Daoy (cell line): ENCODE measurements around the gene C20orf204. TPM values are rescaled to one million over a fixed set of nuclear protein-coding genes. Genes with fewer than 3 reads are reported as not detected.
"Not testable (repeated sequence)": the region's sequence is repeated elsewhere in the genome, so short reads cannot be mapped to it uniquely, and the experiment has no call there.

ENCODE experiments used
- DNase-seq: peaks from one replicate; pipeline ENCODE4 v3.0.0-alpha.2; 2015; ENCODE audit warnings: low read depth
- total RNA-seq: library from RNA; depleted of rRNA; stranded (reverse); fragments of >200 nt; shearing (Covaris generic); gene quantifications from 2 replicates; pipeline ENCODE4 v1.2.3, GENCODE V29; 2014; rRNA removed

C20orf204 gene
- total RNA-seq, 1 experiment from 2014 or later = 1.1 TPM

- DNase-seq = peak; percentile 33
Measured at GRCh38 chr20:64082820-64083377, 46.9 kb downstream of the C20orf204 start.

DNA sequence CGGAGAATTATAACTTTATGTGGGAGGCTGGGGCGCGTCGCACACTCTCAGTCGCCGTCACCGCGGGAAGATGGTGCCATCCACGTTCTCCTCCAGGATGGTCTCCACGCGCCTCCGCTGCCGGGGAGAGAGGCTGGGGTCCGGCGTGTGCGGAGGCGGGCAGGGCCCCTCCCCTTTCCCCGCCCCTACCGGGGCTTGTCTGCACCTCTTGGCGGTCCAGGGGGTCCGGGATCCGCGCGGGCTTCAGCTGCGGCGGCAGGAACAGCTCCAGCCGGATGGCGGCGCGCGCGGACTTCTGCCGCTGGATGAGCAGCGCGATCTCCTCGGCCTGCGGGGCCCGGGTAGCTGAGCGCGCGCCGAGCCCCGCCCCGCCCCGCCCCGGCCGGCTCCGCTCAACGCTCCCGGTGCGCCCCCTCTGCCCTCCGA lies 47.4 kb downstream of the C20orf204 start:
- peak; percentile 87 for DNase-seq

DNA sequence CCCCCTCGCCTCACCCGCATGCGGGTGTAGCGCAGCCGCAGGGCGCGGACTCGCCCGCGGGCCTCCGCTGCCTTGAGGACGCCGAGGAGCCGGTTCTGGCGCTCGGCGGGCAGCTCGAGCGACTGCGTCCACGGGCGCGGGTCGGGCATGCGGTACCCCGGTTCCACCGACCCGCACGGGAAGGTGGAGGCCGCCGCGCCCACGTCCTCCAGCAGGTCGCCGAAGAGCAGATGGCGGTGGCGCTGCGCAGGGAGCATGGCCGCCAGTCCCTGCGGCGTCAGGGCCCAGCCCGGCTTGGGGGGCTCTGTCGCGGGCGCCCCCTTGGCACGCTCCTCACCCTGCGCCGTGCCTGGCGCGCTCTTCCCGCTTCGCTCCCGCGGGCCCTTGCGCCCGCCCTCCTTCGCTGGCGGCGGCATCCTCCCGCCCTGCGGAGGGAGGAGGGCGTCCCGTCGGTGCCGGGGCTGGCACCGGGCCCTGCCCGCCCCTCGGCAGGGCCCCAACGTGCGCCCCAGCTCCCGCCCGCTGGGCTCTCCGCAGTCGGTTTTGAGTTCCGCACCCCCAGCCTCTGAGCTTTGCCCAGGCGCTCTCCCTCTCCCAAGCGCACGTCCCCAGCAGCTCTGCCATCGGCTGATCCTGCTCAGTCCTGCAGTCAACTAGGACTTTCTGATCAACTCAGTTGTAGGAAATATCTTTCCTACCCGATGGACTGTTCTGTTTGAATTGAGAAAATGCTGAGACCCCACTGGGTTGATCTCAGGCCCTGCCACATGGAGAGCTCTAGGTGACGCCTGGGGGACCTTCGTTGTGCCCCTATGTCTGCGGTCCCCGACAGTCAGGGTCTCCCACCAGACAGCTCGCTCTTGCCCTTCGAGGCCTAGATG lies 48.1 kb downstream of the C20orf204 start, which contains the start of gene LKAAEAR1:
Gene LKAAEAR1 (minus strand): TSS at position 595 of the 881 bp plus-strand sequence. CDS start 179 bp downstream, at position 416.
- no peak for DNase-seq

- no peak for DNase-seq
Measured at GRCh38 chr20:64084685-64085152, 48.7 kb downstream of the C20orf204 start.

GRCh38 chr20:64086801-64087200 lies 50.8 kb downstream of the C20orf204 start:
- no peak for DNase-seq

GRCh38 chr20:64087226-64087825 lies 51.3 kb downstream of the C20orf204 start:
- not testable (repeated sequence) for DNase-seq

GRCh38 chr20:64088586-64088985 lies 52.6 kb downstream of the C20orf204 start:
- not testable (repeated sequence) for DNase-seq

Other genes starting within 250 kb of the C20orf204 start
- gene ZBTB46, start 204.9 kb upstream of the C20orf204 start, total RNA-seq = 3.4 and 3.5 TPM in 2 replicates
- not detected in 2 replicates for gene ABHD16B, start 174.7 kb upstream of the C20orf204 start, total RNA-seq
- 80.3 and 92.0 TPM in 2 replicates for gene TPD52L2, start 170.9 kb upstream of the C20orf204 start, total RNA-seq
- 34.4 and 40.1 TPM in 2 replicates for gene DNAJC5, start 141.1 kb upstream of the C20orf204 start, total RNA-seq
- 3.1 and 6.3 TPM in 2 replicates for gene UCKL1, start 79.8 kb upstream of the C20orf204 start, total RNA-seq
- 3.9 and 4.5 TPM in 2 replicates for gene ZNF512B, start 66.3 kb upstream of the C20orf204 start, total RNA-seq
- gene SAMD10, start 56.5 kb upstream of the C20orf204 start, total RNA-seq = 0.86 and 1.2 TPM in 2 replicates
- 81.6 and 82.7 TPM in 2 replicates for gene PRPF6, start 55.0 kb upstream of the C20orf204 start, total RNA-seq
- gene SOX18, start 13.5 kb downstream of the C20orf204 start, total RNA-seq = not detected in 2 replicates
- gene TCEA2, start 27.0 kb downstream of the C20orf204 start, total RNA-seq = 21.7 and 26.0 TPM in 2 replicates
- gene RGS19, start 43.3 kb downstream of the C20orf204 start, total RNA-seq = 18.2 and 25.6 TPM in 2 replicates
- gene OPRL1, start 43.9 kb downstream of the C20orf204 start, total RNA-seq = 0.33 and 0.51 TPM in 2 replicates
- 0.95 TPM in 1 of 2 replicates, not detected in the other for gene LKAAEAR1, start 48.2 kb downstream of the C20orf204 start, total RNA-seq
- not detected in 2 replicates for gene NPBWR2, start 71.4 kb downstream of the C20orf204 start, total RNA-seq
- gene MYT1, start 128.3 kb downstream of the C20orf204 start, total RNA-seq = 0.06 TPM in 1 of 2 replicates, not detected in the other
- gene PCMTD2, start 219.6 kb downstream of the C20orf204 start, total RNA-seq = 57.1 and 59.5 TPM in 2 replicates